IMR-90 (cell line): Measurements from ENCODE around the gene FAM161A. TPM values are rescaled to one million over a fixed set of nuclear protein-coding genes. Genes with fewer than 3 reads are reported as not detected.

Experiments used
- ATAC-seq: fragments of 200-7000 bp; cut with Tn5 transposase; 2 replicates; pipeline ENCODE4 v1.9.1; 2020; ENCODE audit warnings: low read depth, mild to moderate bottlenecking, moderate library complexity
- BruUV-seq: library from RNA; stranded (reverse); fragments of 400-500 nt; replicated peaks from 2 replicates; lab custom pipeline; 2021; lab: Mats Ljungman, UMichigan
- CTCF ChIA-PET: fragments of 300-600 bp; formaldehyde crosslinking; extraction: SDS; loops from one replicate; lab custom pipeline; 2021; ENCODE audit warnings: antibody characterized with exemption; lab: Yijun Ruan, JAX
- POLR2A ChIA-PET: fragments of 300-600 bp; sonication (Branson Sonifier 250); formaldehyde crosslinking; loops from one replicate; lab custom pipeline; 2022; ENCODE audit warnings: antibody characterized with exemption; ENCODE audit not compliant: unreplicated experiment; lab: Charles Lee
- DNase-seq: peaks from one replicate; pipeline ENCODE4 v3.0.0; 2013
- H2AFZ ChIP-seq: replicated peaks from 2 replicates; pipeline ENCODE3; 2013; ENCODE audit warnings: low read length, mild to moderate bottlenecking; ENCODE audit not compliant: poor library complexity
- H2AK5ac ChIP-seq: 2 replicates; pipeline ENCODE4 v1.6.1; 2013; ENCODE audit warnings: low read depth, low read length, inconsistent platforms
- H2AK9ac ChIP-seq: replicated peaks from 2 replicates; pipeline ENCODE3; 2013; ENCODE audit warnings: mild to moderate bottlenecking, low read depth, low read length, moderate library complexity; ENCODE audit not compliant: poor library complexity
- H2BK120ac ChIP-seq: 2 replicates; pipeline ENCODE4 v1.6.1; 2013; ENCODE audit warnings: low read depth, low read length, inconsistent platforms
- H2BK15ac ChIP-seq: 3 replicates; pipeline ENCODE4 v1.6.1; 2013; ENCODE audit warnings: low read depth, low read length, inconsistent platforms
- H2BK20ac ChIP-seq: 2 replicates; pipeline ENCODE4 v1.6.1; 2013; ENCODE audit warnings: low read depth, mild to moderate bottlenecking, inconsistent platforms, low read length, moderate library complexity
- H2BK5ac ChIP-seq: 2 replicates; pipeline ENCODE4 v1.6.1; 2013; ENCODE audit warnings: mild to moderate bottlenecking, low read depth, low read length, inconsistent platforms; ENCODE audit not compliant: poor library complexity, severe bottlenecking
- H3K14ac ChIP-seq: replicated peaks from 2 replicates; pipeline ENCODE4 v1.6.1; 2013; ENCODE audit warnings: low read depth, low read length, inconsistent platforms
- H3K18ac ChIP-seq: 2 replicates; pipeline ENCODE4 v1.6.1; 2013; ENCODE audit warnings: low read depth, low read length, control low read depth
- H3K23ac ChIP-seq: 2 replicates; pipeline ENCODE4 v1.6.1; 2013; ENCODE audit warnings: low read depth, low read length, inconsistent platforms
- H3K27ac ChIP-seq: 2 replicates; pipeline ENCODE4 v1.5.1; 2013; ENCODE audit warnings: mild to moderate bottlenecking, control low read depth, low read length; ENCODE audit not compliant: insufficient read depth
- H3K27me3 ChIP-seq: 2 replicates; pipeline ENCODE4 v1.6.1; 2013; ENCODE audit warnings: low read length; ENCODE audit not compliant: control insufficient read depth, insufficient read depth
- H3K36me3 ChIP-seq: 2 replicates; pipeline ENCODE4 v1.6.1; 2013; ENCODE audit warnings: low read length, mixed read lengths; ENCODE audit not compliant: control insufficient read depth, insufficient read depth
- H3K4ac ChIP-seq: 2 replicates; pipeline ENCODE4 v1.6.1; 2013; ENCODE audit warnings: low read depth, low read length, inconsistent platforms
- H3K4me1 ChIP-seq: 2 replicates; pipeline ENCODE4 v1.6.1; 2013; ENCODE audit warnings: low read length, mixed read lengths; ENCODE audit not compliant: control insufficient read depth, insufficient read depth
- H3K4me2 ChIP-seq: 2 replicates; pipeline ENCODE4 v1.6.1; 2013; ENCODE audit warnings: low read depth, mild to moderate bottlenecking, control low read depth, low read length, moderate library complexity
- H3K4me3 ChIP-seq: 2 replicates; pipeline ENCODE4 v1.5.1; 2013; ENCODE audit warnings: low read depth, mild to moderate bottlenecking, control low read depth, low read length, moderate library complexity; ENCODE audit not compliant: insufficient read depth
- H3K56ac ChIP-seq: 2 replicates; pipeline ENCODE4 v1.6.1; 2013; ENCODE audit warnings: low read length, inconsistent platforms; ENCODE audit not compliant: insufficient read depth; ENCODE audit errors: extremely low read depth
- H3K79me1 ChIP-seq, 2 experiments: 2 replicates each; pipeline ENCODE4 v1.6.1; 2013; ENCODE audit warnings: low read length in 2 of 2, inconsistent platforms in 1 of 2, low read depth in 1 of 2
- H3K9ac ChIP-seq: 2 replicates; pipeline ENCODE4 v1.6.1; 2013; ENCODE audit warnings: low read depth, low read length, control low read depth
- H3K9me1 ChIP-seq: 2 replicates; pipeline ENCODE4 v1.6.1; 2013; ENCODE audit warnings: low read length, inconsistent platforms; ENCODE audit not compliant: insufficient read depth
- H3K9me3 ChIP-seq: 2 replicates; pipeline ENCODE4 v1.6.1; 2013; ENCODE audit warnings: low read length; ENCODE audit not compliant: control insufficient read depth, insufficient read depth
- H4K20me1 ChIP-seq: 2 replicates; pipeline ENCODE4 v1.6.1; 2013; ENCODE audit warnings: low read length, inconsistent platforms; ENCODE audit not compliant: insufficient read depth
- H4K5ac ChIP-seq: 2 replicates; pipeline ENCODE4 v1.6.1; 2013; ENCODE audit warnings: mild to moderate bottlenecking, low read depth, low read length, control low read depth
- H4K8ac ChIP-seq, 2 experiments: 2 replicates each; pipeline ENCODE4 v1.6.1; 2013; ENCODE audit warnings: low read depth in 2 of 2, low read length in 2 of 2, control low read depth in 1 of 2, inconsistent platforms in 1 of 2
- H4K91ac ChIP-seq: 2 replicates; pipeline ENCODE4 v1.6.1; 2013; ENCODE audit warnings: low read depth, low read length, inconsistent platforms; ENCODE audit not compliant: insufficient read depth
- BHLHE40 ChIP-seq: fragments of 150-350 bp; IDR thresholded peaks from 2 replicates; pipeline ENCODE4 v1.6.1; 2016; ENCODE audit warnings: mild to moderate bottlenecking, low read depth, low read length
- CEBPB ChIP-seq: IDR thresholded peaks from 2 replicates; pipeline ENCODE4 v1.6.1; 2012; ENCODE audit warnings: low read depth, low read length, improper control_type of control experiment
- CHD1 ChIP-seq: IDR thresholded peaks from 2 replicates; pipeline ENCODE4 v1.6.1; 2012; ENCODE audit warnings: low read depth, low read length, improper control_type of control experiment
- MAFK ChIP-seq: IDR thresholded peaks from 2 replicates; pipeline ENCODE4 v1.6.1; 2012; ENCODE audit warnings: low read depth, low read length, improper control_type of control experiment
- MAZ ChIP-seq: IDR thresholded peaks from 2 replicates; pipeline ENCODE4 v1.6.1; 2012; ENCODE audit warnings: low read depth, mild to moderate bottlenecking, low read length, improper control_type of control experiment, moderate library complexity, borderline replicate concordance
- NFE2L2 ChIP-seq: fragments of 150-350 bp; IDR thresholded peaks from 2 replicates; pipeline ENCODE4 v1.6.1; 2016; ENCODE audit warnings: low read depth, mild to moderate bottlenecking, low read length
- POLR2A ChIP-seq: IDR thresholded peaks from 2 replicates; pipeline ENCODE4 v1.6.1; 2012; ENCODE audit warnings: mild to moderate bottlenecking, low read depth, low read length
- SMC3 ChIP-seq: fragments of 150-350 bp; IDR thresholded peaks from 2 replicates; pipeline ENCODE4 v1.6.1; 2016; ENCODE audit warnings: low read depth, mild to moderate bottlenecking, antibody characterized with exemption, low read length, moderate library complexity
- USF2 ChIP-seq: fragments of 150-350 bp; IDR thresholded peaks from 2 replicates; pipeline ENCODE4 v1.6.1; 2017; ENCODE audit warnings: mild to moderate bottlenecking, antibody characterized with exemption, low read length, low read depth
- WGBS, 2 experiments: methylation state at CpG; one replicate each; pipeline versions ENCODE4 v1.1.5 to v1.1.7; 2013; ENCODE audit warnings: missing lambda C conversion rate in 2 of 2; ENCODE audit not compliant: insufficient read length in 1 of 2; ENCODE audit errors: extremely low coverage in 2 of 2; 5-methylcytosine and 5-hydroxymethylcytosine counted together
- dilution Hi-C: fragments of 300-500 bp; cut with HindIII; formaldehyde crosslinking; loops from one replicate; pipeline ENCODE4 v1.14.3; 2018; ENCODE audit warnings: low sequenced_read_pairs; ENCODE audit not compliant: unreplicated experiment
- in situ Hi-C: fragments of 300-500 bp; cut with MboI; formaldehyde crosslinking; loops from 3 replicates; pipeline ENCODE4 v1.14.3; 2019; ENCODE audit warnings: low sequenced_read_pairs, inconsistent platforms, mixed read lengths
- intact Hi-C: fragments of 100-400 bp; cut with micrococcal nuclease; formaldehyde crosslinking; loops from 2 replicates; pipeline ENCODE4 v1.10.0; 2022
- polyA plus RNA-seq, 3 experiments: library from polyadenylated mRNA; depleted of rRNA; stranded (reverse); fragments of >200 nt; gene quantifications; 2 replicates each; pipeline ENCODE4 v1.2.3, GENCODE V29; 2012; ENCODE audit warnings: low replicate concordance in 1 of 3
- total RNA-seq: library from RNA; depleted of rRNA; stranded (reverse); fragments of >200 nt; gene quantifications from 2 replicates; pipeline ENCODE4 v1.2.3, GENCODE V29; 2012

The FAM161A gene
- total and polyA plus RNA-seq, 2 of the 4 experiments (the other 2 are of a cell fraction), result 0.80 to 1.3 TPM

GRCh38 chr2:61857224-61857623, 3.4 kb upstream of the FAM161A start:
- dilution Hi-C loops (no loop called here), in situ Hi-C loops (no loop called here), intact Hi-C loops (no loop called here)
- Histone ChIP-seq H3K4me3 (no peak overlapping the region), H2AK5ac (no peak overlapping the region), H4K5ac (no peak overlapping the region), H2BK15ac (no peak overlapping the region), H3K27ac (no peak overlapping the region), H3K4me1 (no peaks in the 10 kb centered on the region), H3K4me2 (no peak overlapping the region), H3K27me3 (no peaks in the 10 kb centered on the region), H2BK20ac (no peak overlapping the region), H3K36me3 (no peaks in the 10 kb centered on the region), H2AK9ac (no peak overlapping the region), H3K9ac (no peak overlapping the region), H4K91ac (no peak overlapping the region), H4K20me1 (no peaks in the 10 kb centered on the region), H3K4ac (no peak overlapping the region), H2BK5ac (no peak overlapping the region), H2BK120ac (no peak overlapping the region), H3K14ac (no peak overlapping the region), H3K23ac (no peak overlapping the region), H3K18ac (no peak overlapping the region), H3K9me1 (peaks cover 6% of the 10 kb centered on the region; the same call in 1 of the 2 replicates), H2AFZ (no peak overlapping the region), H4K8ac (no peak overlapping the region), H3K79me1 (peaks cover 0 to 3% of the 10 kb centered on the region in 2 experiments; a peak in 1 of 4 replicates), H3K56ac (no peak overlapping the region), H3K9me3 (no peaks in the 10 kb centered on the region)
- POLR2A ChIA-PET, result no interaction called here
- TF ChIP-seq CEBPB, result no peak
- TF ChIP-seq BHLHE40, result no peak
- TF ChIP-seq POLR2A, result no peak
- TF ChIP-seq MAZ, result no peak
- TF ChIP-seq USF2, result no peak
- no peak for TF ChIP-seq SMC3
- no peak for TF ChIP-seq NFE2L2
- no peak for TF ChIP-seq MAFK
- no peak for TF ChIP-seq CHD1
- ATAC-seq (no peak), DNase-seq (no peak)
- no CpG with 5 or more reads among the region's 3 CpGs for WGBS, 2 experiments
- BruUV-seq, result no TSS peak
- CTCF ChIA-PET, result no interaction called here
